Measurements from ENCODE around the gene NEUROG1. TPM values are rescaled to one million over a fixed set of nuclear protein-coding genes. Genes with fewer than 3 reads are reported as not detected.

The NEUROG1 gene
- total RNA-seq, 4 donors from 2014 or later: not detected

DNA sequence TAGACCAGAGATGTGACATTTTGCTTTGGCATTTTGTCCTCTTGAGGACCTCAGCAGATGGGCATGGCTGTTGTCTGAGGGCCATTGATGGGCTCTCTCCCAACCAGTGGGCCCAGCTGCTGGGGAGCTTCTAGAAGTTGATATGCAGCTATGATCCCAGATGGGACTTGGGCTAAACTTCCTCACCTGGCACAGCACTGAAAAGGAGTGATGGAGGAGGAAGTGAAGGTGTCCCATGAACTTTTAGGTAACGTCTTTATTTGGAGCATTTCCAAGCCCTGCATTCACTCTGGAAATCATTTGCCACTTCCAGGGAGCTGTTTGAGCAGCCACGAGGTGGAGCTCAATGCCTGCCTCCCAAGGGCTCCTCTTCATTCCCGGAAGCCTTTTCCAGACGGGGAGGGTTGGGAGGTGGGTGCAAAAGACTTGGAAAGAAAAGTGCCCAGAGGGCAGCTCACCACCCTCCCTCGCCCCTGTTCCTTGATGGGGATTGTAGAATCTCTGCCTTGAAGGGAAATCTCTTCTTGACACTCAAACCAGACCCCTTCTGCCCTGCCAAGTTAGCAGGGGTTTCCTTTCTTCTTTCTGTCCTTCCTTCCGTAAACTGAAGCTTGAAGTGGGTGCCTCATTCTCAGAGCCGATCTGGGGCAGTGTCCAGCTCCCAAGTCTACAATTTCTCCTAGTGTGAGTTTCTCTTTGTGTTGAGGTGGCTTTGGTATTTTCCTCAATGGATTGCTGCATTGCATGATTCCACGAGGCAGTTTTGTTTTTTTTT, 18.1 kb upstream of the NEUROG1 start:
- intact Hi-C loops (cut with DNase I; ENCODE audit: low total_unique reads): loop anchor here (2.0 kb wide), 1 partner anchor 87 kb away; no protein-coding TSS in a partner anchor
- no peak for DNase-seq (ENCODE audit: low spot score in 2 of 2)
- TF ChIP-seq POLR2A (IDR thresholded peaks at IDR 0.05): no peak
- TF ChIP-seq, protein P1, sequence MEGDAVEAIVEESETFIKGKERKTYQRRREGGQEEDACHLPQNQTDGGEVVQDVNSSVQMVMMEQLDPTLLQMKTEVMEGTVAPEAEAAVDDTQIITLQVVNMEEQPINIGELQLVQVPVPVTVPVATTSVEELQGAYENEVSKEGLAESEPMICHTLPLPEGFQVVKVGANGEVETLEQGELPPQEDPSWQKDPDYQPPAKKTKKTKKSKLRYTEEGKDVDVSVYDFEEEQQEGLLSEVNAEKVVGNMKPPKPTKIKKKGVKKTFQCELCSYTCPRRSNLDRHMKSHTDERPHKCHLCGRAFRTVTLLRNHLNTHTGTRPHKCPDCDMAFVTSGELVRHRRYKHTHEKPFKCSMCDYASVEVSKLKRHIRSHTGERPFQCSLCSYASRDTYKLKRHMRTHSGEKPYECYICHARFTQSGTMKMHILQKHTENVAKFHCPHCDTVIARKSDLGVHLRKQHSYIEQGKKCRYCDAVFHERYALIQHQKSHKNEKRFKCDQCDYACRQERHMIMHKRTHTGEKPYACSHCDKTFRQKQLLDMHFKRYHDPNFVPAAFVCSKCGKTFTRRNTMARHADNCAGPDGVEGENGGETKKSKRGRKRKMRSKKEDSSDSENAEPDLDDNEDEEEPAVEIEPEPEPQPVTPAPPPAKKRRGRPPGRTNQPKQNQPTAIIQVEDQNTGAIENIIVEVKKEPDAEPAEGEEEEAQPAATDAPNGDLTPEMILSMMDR (IDR thresholded peaks at IDR 0.05): no peak
- no peak overlapping the region for H3K4me3 ChIP-seq (ENCODE audit: low read depth, poor library complexity, severe bottlenecking)
- WGBS, 2 donors: 6 to 8% methylated on average over 8 of the region's 8 CpGs

DNA sequence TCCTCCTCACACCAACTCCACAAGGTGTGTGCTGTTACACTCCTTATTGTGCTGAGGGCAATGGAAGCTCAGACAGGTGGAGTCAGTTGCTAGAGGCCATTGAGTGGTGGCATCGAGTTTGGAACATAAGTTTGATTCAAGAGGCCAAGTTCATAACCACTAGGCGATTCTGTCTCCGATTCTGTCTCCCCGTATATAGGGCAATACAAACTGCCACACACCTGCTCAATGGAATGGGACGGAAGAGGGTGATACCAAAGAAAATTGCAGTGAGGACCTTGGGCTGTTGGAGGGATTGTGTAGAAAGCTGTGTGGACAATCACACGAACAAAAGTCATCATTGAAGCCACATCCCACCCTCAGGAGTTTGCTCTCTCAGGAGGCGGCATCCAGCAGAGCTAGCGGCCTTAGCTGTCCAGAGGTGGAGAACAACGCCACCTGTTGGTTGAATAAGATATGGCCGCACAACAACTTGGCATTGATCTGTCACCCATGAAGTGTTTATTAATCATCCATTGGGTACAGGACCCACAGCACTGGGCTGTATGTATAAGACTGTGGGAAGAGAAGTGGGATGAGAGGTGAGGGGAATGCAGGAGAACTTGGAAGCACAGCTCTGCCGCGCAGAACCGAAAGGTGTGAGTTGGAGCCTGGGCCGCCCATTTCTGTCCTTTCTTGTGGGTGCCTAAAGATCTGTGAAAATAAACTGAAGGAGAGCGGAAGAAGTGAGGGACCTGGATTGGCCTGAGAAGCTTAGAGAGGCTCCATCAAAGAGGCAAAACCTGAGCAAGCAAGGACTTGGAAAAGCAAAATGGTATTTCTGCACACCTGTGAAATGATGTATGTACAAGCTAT, 16.1 kb upstream of the NEUROG1 start:
- intact Hi-C loops (cut with DNase I; ENCODE audit: low total_unique reads): loop anchor here (2.0 kb wide), 1 partner anchor 85 kb away; no protein-coding TSS in a partner anchor
- 39 to 41% methylated on average over 15 of the region's 15 CpGs for WGBS, 2 donors
- no peak overlapping the region for H3K4me3 ChIP-seq (ENCODE audit: low read depth, poor library complexity, severe bottlenecking)
- peak in 1 of 2 donors; percentile 79 for DNase-seq (ENCODE audit: low spot score in 2 of 2)
- no peak for TF ChIP-seq POLR2A (IDR thresholded peaks at IDR 0.05)
- TF ChIP-seq, protein P1 (IDR thresholded peaks at IDR 0.05): peak in 1 of 3 donors; percentile 48

DNA sequence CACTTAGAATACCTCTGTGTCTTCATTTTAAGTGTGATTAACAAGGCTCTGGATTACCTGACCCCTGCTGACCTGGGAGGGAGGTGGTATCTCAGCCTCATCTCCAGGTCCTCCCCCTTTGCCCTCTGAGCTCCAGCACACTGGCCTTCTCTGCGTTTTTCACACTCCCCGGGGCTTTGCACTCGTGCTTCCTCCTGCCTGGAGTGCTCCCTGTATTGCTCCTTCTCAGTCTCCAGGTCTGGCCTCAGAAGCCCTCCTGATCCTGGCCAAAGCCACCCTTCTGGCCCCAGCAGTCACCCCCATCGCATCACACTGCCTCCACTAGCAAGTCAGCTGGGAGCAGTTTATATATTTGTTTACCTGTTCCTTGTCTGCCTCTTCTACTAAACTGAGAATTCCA, 13.6 kb upstream of the NEUROG1 start:
- no peak for DNase-seq (ENCODE audit: low spot score in 2 of 2)
- H3K4me3 ChIP-seq (ENCODE audit: low read depth, poor library complexity, severe bottlenecking): no peak overlapping the region
- 70% methylated on average over 4 of the region's 4 CpGs for WGBS, 2 donors
- intact Hi-C loops (cut with DNase I; ENCODE audit: low total_unique reads): no loop called here
- TF ChIP-seq POLR2A (IDR thresholded peaks at IDR 0.05): no peak
- TF ChIP-seq, protein P1 (IDR thresholded peaks at IDR 0.05): no peak

DNA sequence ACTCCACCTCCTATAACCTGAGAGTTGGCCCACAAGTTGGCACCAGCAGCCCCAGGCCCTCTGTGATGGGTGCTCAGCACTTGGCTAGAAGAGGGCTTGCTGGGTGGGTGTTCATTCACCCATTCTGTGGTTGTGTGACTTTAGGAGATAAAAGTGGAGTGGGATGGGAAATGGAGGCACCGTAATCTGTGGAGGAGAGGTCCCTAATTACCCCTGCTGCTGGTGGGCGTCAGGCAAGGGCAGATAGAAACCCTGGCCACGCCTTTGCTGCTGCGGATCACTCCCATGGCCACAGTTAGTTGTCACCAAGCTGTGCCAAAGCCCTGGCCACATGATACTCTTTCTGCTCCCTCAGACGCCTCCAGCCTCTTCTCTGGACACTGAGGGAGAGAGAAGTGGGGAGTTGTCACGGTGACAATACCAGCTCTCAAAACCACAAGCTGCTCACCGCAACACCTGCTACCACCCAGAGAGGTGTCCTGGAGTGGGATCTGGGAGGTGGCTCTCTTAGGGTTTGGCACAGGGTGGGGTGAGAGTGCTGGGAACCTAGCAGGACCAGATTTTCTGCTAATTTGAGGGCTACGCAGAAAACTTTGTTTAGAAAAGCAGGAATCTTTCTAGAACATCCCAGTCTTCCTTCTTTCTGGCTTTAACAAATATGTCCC, 12.0 kb upstream of the NEUROG1 start:
- intact Hi-C loops (cut with DNase I; ENCODE audit: low total_unique reads): no loop called here
- WGBS, 2 donors: 54 to 62% methylated on average over 8 of the region's 8 CpGs
- TF ChIP-seq, protein P1 (IDR thresholded peaks at IDR 0.05): no peak
- TF ChIP-seq POLR2A (IDR thresholded peaks at IDR 0.05): no peak
- no peak for DNase-seq (ENCODE audit: low spot score in 2 of 2)
- H3K4me3 ChIP-seq (ENCODE audit: low read depth, poor library complexity, severe bottlenecking): no peak overlapping the region

DNA sequence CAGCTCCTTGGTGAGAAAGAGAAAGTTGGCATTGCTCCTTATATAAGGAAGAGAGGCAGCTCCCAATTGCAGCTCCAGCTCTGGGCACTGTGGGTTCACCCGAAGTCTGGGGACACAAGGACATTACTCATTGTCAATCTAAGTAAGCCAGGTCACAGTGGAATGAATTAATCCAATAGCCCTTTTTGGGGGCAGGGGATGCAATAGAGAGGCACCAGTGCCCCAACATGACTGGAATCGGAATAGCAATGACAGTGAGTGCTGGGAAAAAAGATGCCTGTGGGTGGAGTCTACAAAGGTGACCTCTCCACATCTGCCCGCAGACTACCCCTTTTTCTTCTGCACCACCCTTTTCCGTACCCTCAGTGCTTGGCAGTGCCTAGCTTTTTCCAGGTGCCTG, 11.1 kb upstream of the NEUROG1 start:
- no peak for DNase-seq (ENCODE audit: low spot score in 2 of 2)
- H3K4me3 ChIP-seq (ENCODE audit: low read depth, poor library complexity, severe bottlenecking): no peak overlapping the region
- WGBS, 2 donors: 64 to 66% methylated on average over 4 of the region's 4 CpGs
- TF ChIP-seq, protein P1 (IDR thresholded peaks at IDR 0.05): no peak
- no peak for TF ChIP-seq POLR2A (IDR thresholded peaks at IDR 0.05)
- intact Hi-C loops (cut with DNase I; ENCODE audit: low total_unique reads): no loop called here
